ENCODE data around the gene PSIP1. TPM values are rescaled to one million over a fixed set of nuclear protein-coding genes. Genes with fewer than 3 reads are reported as not detected.

Gene PSIP1
- total RNA-seq, 1 experiment from 2014 or later = 74.8 TPM

GRCh38 chr9:15509931-15510788 is 610 bp downstream of the PSIP1 start:
- peak; percentile 8 for DNase-seq (ENCODE audit: extremely low read depth, low read depth)

GRCh38 chr9:15505921-15506320 is 4.8 kb downstream of the PSIP1 start:
- no peak for DNase-seq (ENCODE audit: extremely low read depth, low read depth)

- no peak for DNase-seq (ENCODE audit: extremely low read depth, low read depth)
Measured at GRCh38 chr9:15501803-15502202, 9.0 kb downstream of the PSIP1 start.

- no peak for DNase-seq (ENCODE audit: extremely low read depth, low read depth)
Measured at GRCh38 chr9:15501179-15501578, 9.6 kb downstream of the PSIP1 start.

- no peak for DNase-seq (ENCODE audit: extremely low read depth, low read depth)
Measured at GRCh38 chr9:15499139-15499538, 11.6 kb downstream of the PSIP1 start.

- DNase-seq (ENCODE audit: extremely low read depth, low read depth) = no peak
Measured at GRCh38 chr9:15498246-15498995, 12.3 kb downstream of the PSIP1 start.

- DNase-seq (ENCODE audit: extremely low read depth, low read depth) = no peak
Measured at GRCh38 chr9:15492485-15493150, 18.2 kb downstream of the PSIP1 start.

GRCh38 chr9:15491950-15492349 is 18.8 kb downstream of the PSIP1 start:
- DNase-seq (ENCODE audit: extremely low read depth, low read depth) = no peak

- DNase-seq (ENCODE audit: extremely low read depth, low read depth) = no peak
Measured at GRCh38 chr9:15485836-15486666, 24.7 kb downstream of the PSIP1 start.

- no peak for DNase-seq (ENCODE audit: extremely low read depth, low read depth)
Measured at GRCh38 chr9:15484802-15485201, 26.0 kb downstream of the PSIP1 start.

GRCh38 chr9:15482146-15482545 is 28.6 kb downstream of the PSIP1 start:
- no peak for DNase-seq (ENCODE audit: extremely low read depth, low read depth)

GRCh38 chr9:15480028-15480427 is 30.7 kb downstream of the PSIP1 start:
- no peak for DNase-seq (ENCODE audit: extremely low read depth, low read depth)

- no peak for DNase-seq (ENCODE audit: extremely low read depth, low read depth)
Measured at GRCh38 chr9:15475923-15476536, 34.7 kb downstream of the PSIP1 start.

- no peak for DNase-seq (ENCODE audit: extremely low read depth, low read depth)
Measured at GRCh38 chr9:15469862-15470261, 40.9 kb downstream of the PSIP1 start.

- DNase-seq (ENCODE audit: extremely low read depth, low read depth) = no peak
Measured at GRCh38 chr9:15469406-15469805, 41.4 kb downstream of the PSIP1 start.

- no peak for DNase-seq (ENCODE audit: extremely low read depth, low read depth)
Measured at GRCh38 chr9:15468145-15468544, 42.6 kb downstream of the PSIP1 start.

GRCh38 chr9:15461601-15462000 is 49.2 kb downstream of the PSIP1 start:
- DNase-seq (ENCODE audit: extremely low read depth, low read depth) = no peak

- no peak for DNase-seq (ENCODE audit: extremely low read depth, low read depth)
Measured at GRCh38 chr9:15461056-15461455, 49.7 kb downstream of the PSIP1 start.

GRCh38 chr9:15453956-15454355 is 56.8 kb downstream of the PSIP1 start:
- no peak for DNase-seq (ENCODE audit: extremely low read depth, low read depth)

- DNase-seq (ENCODE audit: extremely low read depth, low read depth) = no peak
Measured at GRCh38 chr9:15444141-15444540, 66.6 kb downstream of the PSIP1 start.

Data from NCI-H460 (cell line).